GM19395 (cell line): ENCODE data around the gene CFAP46.
"Not testable (repeated sequence)": the region's sequence is repeated elsewhere in the genome, so short reads cannot be mapped to it uniquely, and the experiment has no call there.

Source experiments
- ATAC-seq: cut with Tn5 transposase; IDR thresholded peaks from one replicate; pipeline ENCODE4 v1.9.1; 2021; ENCODE audit warnings: mild to moderate bottlenecking, moderate library complexity; ENCODE audit not compliant: unreplicated experiment

The CFAP46 gene

DNA sequence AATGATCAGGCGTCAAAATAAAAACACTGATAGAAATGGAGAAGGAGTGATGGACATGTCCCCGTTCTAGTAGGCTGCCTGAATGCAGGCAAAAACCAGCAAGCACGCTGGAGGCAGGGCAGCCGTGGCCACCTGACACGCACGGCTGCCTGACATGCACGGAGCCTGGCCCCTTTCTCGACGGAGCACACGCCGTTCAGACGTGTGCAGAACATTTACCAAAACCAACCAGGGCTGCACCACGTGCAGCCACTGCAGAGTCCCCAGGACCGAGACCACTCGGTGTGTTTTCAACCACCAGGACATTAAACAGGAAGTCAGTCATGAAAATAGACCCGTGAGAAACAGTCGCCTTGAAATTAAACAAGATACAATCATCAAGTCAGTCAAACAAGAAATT is 94.5 kb downstream of the CFAP46 start:
- ATAC-seq, result no peak

DNA sequence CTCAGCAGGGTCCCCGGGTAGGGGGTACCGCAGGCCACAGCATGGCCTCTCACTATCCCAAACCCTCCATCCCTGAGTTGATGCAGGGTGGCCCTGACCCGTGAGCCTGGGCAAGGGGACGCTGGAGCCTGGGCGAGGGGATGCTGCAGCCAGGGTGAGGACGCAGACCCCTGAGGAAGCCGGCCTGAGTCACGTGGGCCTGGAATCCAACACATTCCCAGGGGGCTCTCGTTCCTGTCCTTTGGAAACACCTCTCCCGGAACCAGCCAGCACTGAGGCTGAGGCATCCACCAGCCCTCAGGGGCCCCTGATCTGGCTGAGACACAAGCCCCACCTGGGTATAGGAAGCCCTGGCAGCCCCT is 95.0 kb downstream of the CFAP46 start:
- no peak for ATAC-seq

DNA sequence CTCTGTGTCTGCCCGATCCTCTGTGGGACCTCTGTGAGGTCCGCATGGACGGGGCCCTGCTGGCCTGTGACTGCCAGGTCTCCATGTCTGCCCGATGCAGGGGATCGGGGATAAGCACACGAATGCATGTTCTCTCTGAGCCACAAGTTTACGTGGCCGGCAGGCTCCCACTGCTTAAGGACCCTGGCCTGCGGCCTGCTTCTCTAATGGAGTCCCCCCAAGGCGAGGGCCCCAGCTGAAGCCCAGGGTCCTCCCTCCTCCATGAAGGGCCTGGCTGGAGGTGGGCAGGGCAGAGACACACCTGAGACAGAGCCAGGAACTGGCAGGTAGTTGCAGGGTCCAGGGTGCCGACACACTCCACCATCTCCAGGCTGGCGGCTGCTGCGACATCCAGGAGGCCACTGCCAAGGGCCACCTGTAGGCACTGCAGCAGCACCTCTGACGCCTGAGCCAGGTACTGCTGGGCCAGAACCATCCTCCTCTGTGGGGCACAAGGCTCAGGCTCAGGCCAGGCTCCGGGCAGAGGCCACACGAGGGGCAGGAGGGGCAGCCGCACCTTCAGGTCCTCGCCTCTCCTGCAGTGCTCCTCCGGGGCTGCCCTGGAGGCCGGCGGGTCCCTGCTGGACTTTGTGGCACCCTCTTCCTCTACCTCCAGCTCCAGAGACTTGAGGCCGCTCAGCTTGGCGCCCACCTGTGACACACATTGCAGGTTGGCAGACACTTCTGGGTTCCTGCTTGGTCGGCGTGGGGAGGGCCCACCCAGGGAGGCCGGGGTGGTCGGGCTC is 95.5 kb downstream of the CFAP46 start:
- ATAC-seq, result no peak

DNA sequence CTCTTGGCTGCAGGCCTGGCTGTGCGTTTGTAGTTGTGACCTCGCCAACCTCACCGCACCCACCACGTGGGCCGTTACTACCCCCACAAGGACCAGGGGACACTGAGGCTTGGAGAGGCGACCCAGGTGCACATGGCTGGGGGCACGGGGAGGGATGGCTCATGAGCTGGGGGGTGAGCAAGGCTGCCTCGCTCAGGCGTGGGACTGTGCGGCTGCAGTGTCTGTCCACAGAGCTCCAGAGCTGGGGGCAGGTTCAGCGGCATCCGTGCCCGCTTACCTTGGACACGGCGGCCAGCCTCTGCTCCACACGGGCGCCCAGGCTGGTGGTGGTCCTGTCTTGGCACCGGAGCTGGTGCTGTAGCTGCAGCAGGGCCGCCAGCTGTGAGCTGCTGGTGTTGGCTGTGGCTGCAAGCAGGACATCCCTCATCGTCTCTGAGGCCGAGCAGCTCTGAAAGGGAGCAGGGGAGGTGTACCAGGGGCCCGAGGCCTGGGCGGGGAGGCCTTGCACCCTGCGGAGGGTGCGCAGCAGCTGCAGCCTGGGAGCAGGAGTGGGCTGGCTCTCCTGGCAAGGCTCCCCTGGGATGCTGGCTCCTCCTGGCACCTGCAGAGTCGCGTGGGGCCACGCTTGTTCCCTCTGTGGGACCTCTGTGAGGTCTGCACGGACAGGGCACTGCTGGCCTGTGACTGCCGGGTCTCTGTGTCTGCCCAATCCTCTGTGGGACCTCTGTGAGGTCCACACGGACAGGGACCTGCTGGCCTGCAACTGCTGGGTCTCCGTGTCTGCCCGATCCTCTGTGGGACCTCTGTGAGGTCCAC is 96.4 kb downstream of the CFAP46 start:
- ATAC-seq, result no peak

DNA sequence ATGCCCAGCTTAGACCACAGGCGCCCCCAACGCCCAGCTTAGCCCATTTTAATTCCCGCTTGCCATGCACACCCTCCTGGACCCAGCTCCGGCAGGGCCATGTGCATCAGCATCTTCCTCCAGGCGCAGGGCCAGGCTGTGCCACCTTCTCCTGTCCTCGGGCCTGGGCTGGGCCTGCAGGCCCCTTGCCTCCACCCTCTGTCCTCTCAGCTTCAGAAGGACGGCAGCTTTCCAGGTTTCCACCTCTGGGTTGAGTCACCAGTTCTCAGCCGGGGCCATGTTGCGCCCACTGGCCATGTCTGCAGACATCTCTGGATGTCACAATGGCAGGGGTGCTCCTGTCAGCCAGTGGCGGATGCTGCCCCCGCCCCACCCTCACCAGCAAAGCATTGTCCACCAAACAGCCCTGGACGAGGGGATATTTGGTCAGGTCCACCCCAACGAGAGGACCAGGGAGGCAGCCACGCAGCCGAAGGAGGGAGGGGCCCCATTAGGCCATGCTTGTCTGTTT is 97.3 kb downstream of the CFAP46 start:
- ATAC-seq, result no peak

DNA sequence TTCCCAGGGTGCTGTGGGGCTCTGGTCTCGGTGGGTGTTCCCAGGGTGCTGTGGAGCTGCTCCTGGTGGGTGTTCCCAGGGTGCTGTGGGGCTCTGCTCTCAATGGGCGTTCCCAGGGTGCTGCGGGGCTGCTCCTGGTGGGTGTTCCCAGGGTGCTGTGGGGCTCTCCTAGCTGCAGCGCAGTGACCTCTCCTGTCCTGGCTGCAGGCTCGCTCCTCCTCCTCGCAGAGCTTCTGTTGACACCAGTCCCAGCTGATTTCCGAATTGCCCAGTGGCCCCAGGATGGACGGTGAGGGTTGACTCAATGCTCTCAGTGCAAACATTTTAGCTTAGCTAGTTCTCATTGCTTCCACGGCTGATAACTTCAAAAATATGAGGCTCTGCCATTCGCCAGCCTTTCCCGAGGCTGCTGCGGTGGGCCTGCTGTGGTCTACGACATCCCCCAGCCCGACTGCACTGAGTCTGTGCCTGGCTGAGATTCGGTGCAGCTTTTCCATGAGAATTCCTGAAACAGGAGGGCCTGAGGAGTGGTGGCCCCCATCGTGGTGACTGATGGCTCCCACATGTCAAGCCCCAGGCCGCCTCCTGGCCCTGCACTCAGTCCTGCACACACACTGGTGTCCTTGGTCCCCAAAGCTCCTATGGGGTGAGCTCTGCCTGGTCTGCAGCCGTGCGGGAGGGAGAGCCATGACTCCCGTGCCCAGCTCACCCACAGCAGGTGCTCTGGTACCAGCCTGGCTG is 98.1 kb downstream of the CFAP46 start:
- no peak for ATAC-seq

DNA sequence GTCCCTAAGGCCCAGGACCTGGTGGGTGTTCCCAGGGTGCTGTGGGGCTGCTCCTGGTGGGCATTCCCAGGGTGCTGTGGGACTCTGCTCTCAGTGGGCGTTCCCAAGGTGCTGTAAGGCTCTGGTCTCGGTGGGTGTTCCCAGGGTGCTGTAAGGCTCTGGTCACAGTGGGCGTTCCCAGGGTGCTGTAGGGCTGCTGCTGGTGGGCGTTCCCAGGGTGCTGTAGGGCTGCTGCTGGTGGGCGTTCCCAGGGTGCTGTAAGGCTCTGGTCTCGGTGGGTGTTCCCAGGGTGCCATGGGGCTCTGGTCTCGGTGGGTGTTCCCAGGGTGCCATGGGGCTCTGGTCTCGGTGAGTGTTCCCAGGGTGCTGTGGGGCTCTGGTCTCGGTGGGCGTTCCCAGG is 99.1 kb downstream of the CFAP46 start:
- ATAC-seq, result not testable (repeated sequence)

DNA sequence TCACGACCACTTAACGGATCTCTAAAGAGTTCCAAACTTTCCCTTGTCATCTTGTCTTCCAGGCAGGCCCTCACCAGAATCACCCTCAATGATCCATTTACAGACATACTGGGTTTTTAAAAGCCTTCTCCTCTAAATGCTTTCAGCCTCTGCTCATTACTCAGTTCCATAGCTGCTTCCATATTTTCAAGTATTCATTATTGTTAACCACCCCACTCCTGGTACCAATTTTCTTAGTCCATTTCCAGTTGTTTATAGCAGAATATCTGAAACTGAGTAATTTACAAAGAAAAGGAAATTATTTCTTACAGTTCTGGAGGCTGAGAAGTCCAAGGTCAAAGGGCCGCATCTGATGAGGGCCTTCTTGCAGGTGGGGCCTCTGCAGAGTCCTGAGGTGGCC is 100.0 kb downstream of the CFAP46 start:
- ATAC-seq, result no peak

DNA sequence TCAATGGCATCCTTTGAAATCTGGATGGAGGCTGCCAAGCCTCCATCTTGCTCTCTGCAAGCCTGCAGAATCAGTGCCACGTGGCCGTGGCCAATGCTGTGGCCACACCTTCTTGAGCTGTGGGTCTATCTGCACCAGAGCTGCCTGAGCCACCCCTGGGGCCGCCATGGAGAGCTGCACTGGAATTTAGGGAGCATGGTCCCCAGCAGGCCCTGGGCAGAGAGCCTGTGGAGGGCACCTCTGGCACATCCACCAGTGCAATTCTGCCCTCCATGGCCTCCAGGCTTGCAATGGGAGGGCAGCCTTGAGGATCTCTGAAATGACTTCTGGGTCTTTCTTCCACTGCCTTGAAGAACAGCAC is 100.8 kb downstream of the CFAP46 start:
- no peak for ATAC-seq

DNA sequence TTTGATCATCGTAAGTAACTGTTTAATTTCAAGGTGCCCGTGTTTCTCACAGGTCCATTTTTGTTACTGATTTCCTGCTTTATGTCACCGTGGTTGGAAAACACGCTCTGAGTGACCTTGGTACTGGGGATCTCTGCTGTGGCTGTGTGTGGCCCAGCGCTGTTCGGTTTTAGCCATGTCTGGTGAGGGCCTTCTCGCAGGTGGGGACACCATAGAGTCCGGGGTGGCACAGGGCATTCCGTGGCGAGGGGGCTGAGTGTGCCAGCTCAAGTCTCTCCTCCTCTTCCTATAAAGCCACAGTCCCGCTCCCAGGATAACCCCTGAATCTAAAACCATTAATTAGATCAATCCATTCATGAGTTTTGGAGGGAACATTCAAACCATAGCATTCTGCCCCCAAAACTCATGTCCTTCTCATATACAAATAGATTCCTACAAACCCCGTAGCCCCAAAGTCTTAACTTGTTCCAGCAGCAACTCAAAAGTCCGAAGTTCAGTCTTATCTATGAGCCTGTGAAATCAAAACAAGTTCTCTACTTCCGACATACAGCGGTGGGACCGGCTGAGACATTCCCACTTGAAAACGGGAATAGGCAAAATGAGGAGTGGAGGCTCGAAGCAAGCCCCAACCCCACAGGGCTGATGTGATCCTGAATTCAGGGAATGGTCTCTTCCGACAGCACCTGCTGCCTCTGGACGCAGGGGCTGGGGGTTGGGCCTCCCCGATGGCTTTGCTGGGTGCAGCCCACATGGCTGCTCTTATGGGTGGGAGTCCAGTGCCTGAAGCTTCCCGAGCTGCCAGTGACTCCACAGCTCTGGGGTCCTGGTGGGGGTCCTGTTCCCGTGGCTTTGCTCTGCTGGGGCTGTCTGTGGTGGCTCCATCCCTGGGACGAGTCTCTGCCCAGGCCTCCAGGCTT is 101.4 kb downstream of the CFAP46 start:
- no peak for ATAC-seq

DNA sequence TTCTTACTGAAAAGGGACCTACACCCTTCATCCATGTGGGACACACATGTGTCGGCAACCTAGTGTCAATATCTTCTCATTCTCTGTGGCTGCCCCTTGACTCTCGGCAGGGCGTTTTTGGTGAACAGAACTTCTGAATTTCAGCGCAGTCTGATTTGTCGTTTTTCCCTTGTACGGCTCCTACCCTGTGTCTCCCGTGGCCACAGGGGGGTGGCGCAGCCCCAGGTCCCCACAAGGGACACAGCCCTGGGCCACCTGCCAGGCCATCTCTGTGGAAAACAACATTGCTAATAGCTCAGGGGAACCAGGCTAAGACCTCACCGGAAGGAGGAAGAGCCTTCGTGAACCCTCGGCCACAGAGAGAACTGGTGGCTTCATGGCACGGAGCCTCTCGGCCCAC is 103.3 kb downstream of the CFAP46 start:
- ATAC-seq, result no peak

DNA sequence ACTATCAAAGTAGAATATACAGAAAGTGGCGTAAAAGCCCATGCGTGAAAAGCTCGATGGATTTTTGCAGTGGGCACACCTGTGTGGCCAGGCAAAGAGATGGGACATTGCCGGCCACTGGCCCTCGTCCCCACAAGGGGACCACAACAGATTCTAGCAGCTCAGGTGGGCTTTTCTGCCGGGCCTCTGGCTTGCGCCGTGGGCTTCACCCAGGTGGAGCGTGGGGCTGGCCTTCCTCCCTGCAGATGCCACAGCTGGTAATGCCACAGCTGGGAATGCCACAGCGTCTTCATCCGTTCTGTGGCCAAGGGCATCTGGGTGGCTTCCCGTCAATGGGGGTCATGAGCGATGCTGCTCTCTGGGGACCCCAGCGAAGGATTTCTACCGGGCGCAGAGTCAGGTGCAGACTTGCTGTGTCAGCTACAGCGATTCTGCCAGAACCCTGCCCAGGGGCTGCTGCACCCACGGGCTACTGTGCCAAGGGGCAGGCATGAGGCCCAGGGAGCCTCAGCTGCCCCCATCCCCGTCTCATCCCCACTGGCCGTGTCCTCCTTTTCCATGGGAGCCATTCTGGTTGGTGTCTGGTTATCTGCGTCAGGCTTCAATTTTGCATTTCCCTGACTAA is 103.9 kb downstream of the CFAP46 start:
- no peak for ATAC-seq

DNA sequence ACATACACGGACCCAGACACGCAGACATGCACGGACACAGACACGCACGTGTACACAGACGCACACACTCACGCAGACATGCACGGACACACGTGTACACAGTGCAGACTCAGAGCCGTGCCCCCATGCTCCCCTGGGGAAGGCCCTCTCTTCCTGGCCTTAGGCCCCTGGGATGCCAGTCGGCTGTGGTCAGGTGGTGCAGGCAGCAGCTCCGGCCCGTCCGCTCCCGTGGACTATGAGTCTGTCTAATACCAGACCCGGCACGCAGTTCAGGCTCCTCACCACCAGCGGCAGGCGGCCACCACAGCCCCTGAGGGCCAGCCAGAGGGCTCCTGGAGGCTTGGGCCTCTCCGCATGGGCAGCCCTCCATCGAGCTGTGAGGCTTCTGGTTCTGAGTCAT is 104.5 kb downstream of the CFAP46 start:
- no peak for ATAC-seq

DNA sequence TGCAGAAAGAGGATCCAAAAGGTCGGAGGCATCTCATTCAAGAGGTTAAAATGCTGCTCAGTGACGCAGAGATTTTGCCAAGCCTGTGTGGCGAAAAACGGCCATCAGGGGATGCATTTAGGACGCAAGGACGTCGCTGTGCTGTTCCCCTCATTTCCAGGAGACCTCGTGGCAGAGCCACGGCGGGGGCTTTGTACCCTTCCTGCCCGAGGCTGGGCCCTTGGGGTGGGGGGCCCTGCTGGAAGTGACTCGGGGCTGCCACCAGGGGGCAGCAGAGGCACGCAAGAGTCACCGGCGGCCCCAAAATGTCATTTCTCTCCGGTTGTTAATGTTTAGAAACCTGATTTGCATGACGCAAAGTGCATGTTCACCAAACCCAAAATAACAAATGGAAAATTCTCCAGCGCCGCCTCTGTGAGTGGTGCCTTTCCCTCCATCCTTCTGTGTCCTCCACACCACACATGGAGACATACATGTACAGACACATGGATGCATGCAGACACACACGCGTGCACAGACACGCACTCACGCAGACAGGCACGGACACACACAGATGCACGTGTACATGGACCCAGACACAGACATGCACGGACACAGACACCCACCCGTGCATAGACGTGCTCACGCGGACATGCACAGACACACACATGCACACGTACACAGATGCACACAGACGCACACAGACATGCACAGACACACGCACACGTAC is 105.4 kb downstream of the CFAP46 start:
- ATAC-seq, result no peak

DNA sequence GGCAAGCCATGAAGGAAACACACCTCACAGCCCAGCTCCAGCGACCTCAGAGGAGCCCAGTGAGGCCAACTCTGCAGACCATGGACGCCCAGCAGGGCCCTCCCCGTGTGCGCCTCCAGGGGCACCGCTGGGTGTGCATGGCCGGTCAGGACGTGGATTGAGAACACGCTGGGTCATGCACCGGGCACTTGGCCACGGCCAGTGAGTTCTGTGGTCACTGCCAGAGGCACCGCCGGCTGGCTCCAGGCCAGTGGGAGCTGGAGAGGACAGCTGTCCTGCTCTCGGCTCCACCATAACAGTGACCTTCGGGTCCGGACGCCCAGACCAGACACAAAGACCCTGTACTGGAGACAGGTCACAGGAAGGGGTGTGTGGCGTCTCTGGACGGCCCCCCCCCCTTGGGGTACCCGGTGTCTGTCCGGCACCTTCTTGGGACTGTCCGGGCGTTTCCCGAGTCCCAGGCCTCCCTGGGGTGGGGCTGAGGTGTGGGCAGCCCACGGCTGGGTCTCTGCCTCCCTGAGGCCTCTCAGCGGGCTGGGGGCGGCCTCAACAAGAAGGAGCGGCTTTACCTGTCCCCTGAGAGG is 106.0 kb downstream of the CFAP46 start:
- ATAC-seq, result no peak

DNA sequence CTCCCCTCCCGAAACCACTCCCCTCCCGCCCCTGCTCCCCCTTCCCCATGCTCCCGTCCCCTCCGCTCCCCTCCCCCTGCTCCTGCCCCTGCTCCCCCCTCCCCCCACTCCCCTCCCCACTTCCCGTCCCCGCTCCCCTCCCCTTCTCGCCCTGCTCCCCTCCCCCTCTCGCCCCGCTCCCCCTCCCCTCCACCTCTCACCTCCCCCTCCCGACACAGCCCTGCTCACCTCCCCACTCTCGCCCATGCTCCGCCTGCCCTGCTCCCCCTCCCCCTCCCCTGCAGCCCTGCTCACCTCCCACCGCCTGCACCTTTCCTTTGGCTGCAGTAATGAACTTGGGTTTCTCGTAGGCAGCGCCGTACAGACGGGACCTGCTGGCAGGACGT is 106.5 kb downstream of the CFAP46 start:
- no peak for ATAC-seq

DNA sequence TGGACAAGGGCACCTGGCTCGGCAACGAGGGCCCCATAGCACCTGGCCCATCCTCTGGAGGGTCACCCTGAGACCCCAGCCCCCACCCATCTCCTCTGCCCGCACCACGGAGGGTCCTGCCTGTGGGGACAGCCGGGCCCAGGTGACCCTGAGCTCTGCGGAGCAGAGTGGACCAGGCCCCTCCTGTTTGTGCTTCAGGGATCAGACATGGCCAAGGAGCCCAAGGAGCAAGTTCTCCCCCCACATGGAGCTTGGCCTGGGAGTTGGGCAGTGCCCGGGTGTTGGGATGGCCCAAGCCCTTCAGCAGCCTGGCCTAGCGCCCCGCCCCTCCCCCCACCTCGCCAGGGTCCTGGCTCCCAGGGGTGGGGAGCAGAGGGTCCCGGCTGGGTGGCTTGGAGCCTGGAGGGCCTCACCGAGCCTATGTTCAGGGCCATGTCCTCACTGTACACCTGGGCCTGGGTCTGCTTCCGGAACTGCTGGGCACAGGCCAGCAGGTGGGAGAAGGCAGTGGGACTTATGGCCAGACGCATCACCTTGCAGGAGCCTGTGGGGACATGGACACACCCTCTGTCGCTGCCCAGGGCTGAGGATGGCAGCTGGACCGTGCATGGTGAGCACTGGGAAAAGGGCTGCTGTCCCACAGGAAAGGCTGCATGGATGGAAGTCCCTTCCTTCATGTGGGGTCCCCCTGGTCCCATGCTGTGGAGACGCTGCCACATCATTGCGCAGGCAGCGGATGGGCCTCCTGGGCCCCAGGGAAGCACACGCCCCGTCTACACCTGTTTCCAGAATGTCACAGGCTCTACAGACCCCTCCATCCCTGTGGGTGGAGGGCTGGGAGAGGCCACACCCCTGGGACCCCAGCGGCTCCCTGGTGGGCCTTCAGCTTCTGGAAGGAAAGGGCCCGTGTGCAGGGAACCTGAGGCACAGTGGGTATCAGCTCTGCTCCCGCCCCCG is 107.2 kb downstream of the CFAP46 start:
- no peak for ATAC-seq

DNA sequence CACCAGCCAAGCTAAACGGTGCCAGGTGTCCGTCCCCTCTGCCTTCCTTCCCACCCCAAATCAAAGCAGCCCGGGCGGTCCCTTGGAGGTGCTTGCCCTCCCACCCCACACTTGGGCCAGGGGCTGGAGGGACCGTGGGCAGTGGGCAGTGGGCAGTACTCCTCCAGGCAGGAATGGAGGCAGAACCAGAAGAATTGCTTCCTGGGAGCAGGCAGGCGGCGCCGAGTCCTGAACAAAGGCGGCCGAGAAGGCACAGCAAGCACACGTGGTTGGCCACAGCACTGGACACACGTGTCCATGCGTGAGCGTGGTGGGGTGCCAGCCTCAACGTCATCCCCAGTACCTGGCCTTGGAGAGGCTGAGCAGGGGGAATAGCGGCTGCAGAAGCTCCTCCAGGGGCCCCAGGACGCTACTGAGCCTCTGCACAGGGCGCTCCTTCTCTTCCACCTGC is 108.0 kb downstream of the CFAP46 start:
- no peak for ATAC-seq
